ENCODE results near the gene RYR1.
"Not testable (repeated sequence)": the region's sequence is repeated elsewhere in the genome, so short reads cannot be mapped to it uniquely, and the experiment has no call there.

The RYR1 gene

GRCh38 chr19:38470788-38471480, 37.4 kb downstream of the RYR1 start:
- TF ChIP-seq CTCF (IDR thresholded peaks at IDR 0.05), result no peak
- Histone ChIP-seq H3K27me3 (peaks cover 3% of the 10 kb centered on the region), H3K4me1 (ENCODE audit: control insufficient read depth in 1 of 2, insufficient read depth in 1 of 2, low read depth in 1 of 2, low read length in 1 of 2) (no peaks in the 10 kb centered on the region), H3K36me3 (no peaks in the 10 kb centered on the region), H3K4me3 (ENCODE audit: low read depth in 1 of 2, low read length in 1 of 2) (no peak overlapping the region), H3K27ac (no peak overlapping the region), H3K9me3 (no peaks in the 10 kb centered on the region)

- H3K4me1 ChIP-seq (ENCODE audit: control insufficient read depth in 1 of 2, insufficient read depth in 1 of 2, low read depth in 1 of 2, low read length in 1 of 2); H3K9me3 ChIP-seq; H3K27ac ChIP-seq: not testable (repeated sequence)
Measured at GRCh38 chr19:38472725-38473124, 39.2 kb downstream of the RYR1 start.

GRCh38 chr19:38473201-38473600, 39.7 kb downstream of the RYR1 start:
- no peaks in the 10 kb centered on the region for H3K4me1 ChIP-seq (ENCODE audit: control insufficient read depth in 1 of 2, insufficient read depth in 1 of 2, low read depth in 1 of 2, low read length in 1 of 2)
- no peak for TF ChIP-seq CTCF (IDR thresholded peaks at IDR 0.05)
- no peaks in the 10 kb centered on the region for H3K36me3 ChIP-seq
- peaks cover 3% of the 10 kb centered on the region for H3K27me3 ChIP-seq
- no peaks in the 10 kb centered on the region for H3K9me3 ChIP-seq
- H3K4me3 ChIP-seq (ENCODE audit: low read depth in 1 of 2, low read length in 1 of 2), result no peak overlapping the region
- no peak overlapping the region for H3K27ac ChIP-seq

More at GRCh38 chr19:38472725-38473124, 39.2 kb downstream of the RYR1 start:
- not testable (repeated sequence) for H3K4me3 ChIP-seq (ENCODE audit: low read depth in 1 of 2, low read length in 1 of 2); H3K36me3 ChIP-seq; H3K27me3 ChIP-seq

GRCh38 chr19:38475176-38475575, 41.7 kb downstream of the RYR1 start:
- H3K4me1 ChIP-seq (ENCODE audit: control insufficient read depth in 1 of 2, insufficient read depth in 1 of 2, low read depth in 1 of 2, low read length in 1 of 2), result no peaks in the 10 kb centered on the region
- TF ChIP-seq CTCF (IDR thresholded peaks at IDR 0.05), result no peak
- no peak overlapping the region for H3K4me3 ChIP-seq (ENCODE audit: low read depth in 1 of 2, low read length in 1 of 2)
- no peaks in the 10 kb centered on the region for H3K9me3 ChIP-seq
- H3K36me3 ChIP-seq, result no peaks in the 10 kb centered on the region
- H3K27me3 ChIP-seq, result peaks cover 3% of the 10 kb centered on the region
- H3K27ac ChIP-seq, result no peak overlapping the region

- Histone ChIP-seq H3K4me3 (ENCODE audit: low read depth in 1 of 2, low read length in 1 of 2) (no peak overlapping the region), H3K9me3 (no peaks in the 10 kb centered on the region), H3K27ac (no peak overlapping the region), H3K36me3 (no peaks in the 10 kb centered on the region), H3K27me3 (no peaks in the 10 kb centered on the region), H3K4me1 (ENCODE audit: control insufficient read depth in 1 of 2, insufficient read depth in 1 of 2, low read depth in 1 of 2, low read length in 1 of 2) (no peaks in the 10 kb centered on the region)
- no peak for TF ChIP-seq CTCF (IDR thresholded peaks at IDR 0.05)
Measured at GRCh38 chr19:38478273-38478971, 44.9 kb downstream of the RYR1 start.

GRCh38 chr19:38482496-38482895, 49.0 kb downstream of the RYR1 start:
- Histone ChIP-seq H3K36me3 (no peaks in the 10 kb centered on the region), H3K4me1 (ENCODE audit: control insufficient read depth in 1 of 2, insufficient read depth in 1 of 2, low read depth in 1 of 2, low read length in 1 of 2) (no peaks in the 10 kb centered on the region), H3K27me3 (no peaks in the 10 kb centered on the region), H3K4me3 (ENCODE audit: low read depth in 1 of 2, low read length in 1 of 2) (no peak overlapping the region), H3K27ac (no peak overlapping the region), H3K9me3 (no peaks in the 10 kb centered on the region)
- TF ChIP-seq CTCF (IDR thresholded peaks at IDR 0.05), result no peak

Data from neutrophil (primary cell).